Measurements from ENCODE around the gene NPLOC4. TPM values are rescaled to one million over a fixed set of nuclear protein-coding genes. Genes with fewer than 3 reads are reported as not detected.
A peak's percentile ranks its signal among the peaks of the same experiment; 100 is the strongest.

Gene NPLOC4
- total RNA-seq, 1 donor from 2014 or later, result 93.3 TPM

DNA sequence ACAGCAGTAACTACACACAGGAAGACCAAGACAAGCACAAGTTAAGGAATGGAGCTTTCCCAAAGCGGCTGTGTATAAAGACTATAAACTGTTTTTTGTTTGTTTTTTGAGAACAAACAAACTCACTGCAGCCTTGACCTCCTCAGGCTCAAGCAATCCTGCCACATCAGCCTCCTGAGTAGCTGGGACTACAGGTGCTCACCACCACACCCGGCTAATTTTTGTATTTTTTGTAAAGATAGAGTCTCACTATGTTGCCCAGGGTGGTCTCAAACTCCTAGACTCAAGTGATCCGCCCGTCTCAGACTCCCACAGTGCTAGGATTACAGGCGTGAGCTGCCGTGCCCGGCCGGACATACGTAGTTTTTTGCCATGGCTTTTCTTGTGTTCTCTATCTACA, 23.5 kb upstream of the NPLOC4 start:
- no peak for DNase-seq (ENCODE audit: low spot score in 2 of 2, unreplicated experiment in 2 of 2)
- Mint-ChIP-seq H3K4me3 (no peak overlapping the region), H3K4me1 (peaks cover 3% of the 10 kb centered on the region), H3K27me3 (ENCODE audit: low read depth) (no peaks in the 10 kb centered on the region), H3K36me3 (no peaks in the 10 kb centered on the region), H3K27ac (no peak overlapping the region), H3K9me3 (no peaks in the 10 kb centered on the region)
- no peak for TF ChIP-seq CTCF (IDR thresholded peaks at IDR 0.05; ENCODE audit: unreplicated experiment)

DNA sequence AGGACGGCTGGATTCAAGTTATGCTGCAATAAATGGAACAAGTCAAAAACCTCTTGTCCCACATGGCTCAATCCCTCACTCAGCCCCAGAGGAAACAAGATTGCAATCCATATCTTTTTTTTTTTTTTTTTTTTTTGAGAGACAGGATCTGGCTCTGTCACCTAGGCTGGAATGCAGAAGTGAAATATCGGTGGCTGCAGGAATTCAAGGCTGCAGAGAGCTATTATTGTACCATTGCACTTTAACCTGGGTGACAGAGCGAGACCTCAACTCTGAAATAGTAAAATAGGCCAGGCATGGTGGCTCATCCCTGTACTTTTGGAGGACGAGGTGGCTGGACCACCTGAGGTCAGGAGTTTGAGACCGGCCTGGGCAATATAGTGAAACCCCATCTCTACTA, 22.1 kb upstream of the NPLOC4 start:
- no peaks in the 10 kb centered on the region for H3K27me3 Mint-ChIP-seq (ENCODE audit: low read depth)
- H3K27ac Mint-ChIP-seq, result peak overlapping the region; percentile 50
- peaks cover 3% of the 10 kb centered on the region for H3K4me1 Mint-ChIP-seq
- TF ChIP-seq CTCF (IDR thresholded peaks at IDR 0.05; ENCODE audit: unreplicated experiment), result no peak
- no peak for DNase-seq (ENCODE audit: low spot score in 2 of 2, unreplicated experiment in 2 of 2)
- H3K9me3 Mint-ChIP-seq, result no peaks in the 10 kb centered on the region
- no peak overlapping the region for H3K4me3 Mint-ChIP-seq
- no peaks in the 10 kb centered on the region for H3K36me3 Mint-ChIP-seq

DNA sequence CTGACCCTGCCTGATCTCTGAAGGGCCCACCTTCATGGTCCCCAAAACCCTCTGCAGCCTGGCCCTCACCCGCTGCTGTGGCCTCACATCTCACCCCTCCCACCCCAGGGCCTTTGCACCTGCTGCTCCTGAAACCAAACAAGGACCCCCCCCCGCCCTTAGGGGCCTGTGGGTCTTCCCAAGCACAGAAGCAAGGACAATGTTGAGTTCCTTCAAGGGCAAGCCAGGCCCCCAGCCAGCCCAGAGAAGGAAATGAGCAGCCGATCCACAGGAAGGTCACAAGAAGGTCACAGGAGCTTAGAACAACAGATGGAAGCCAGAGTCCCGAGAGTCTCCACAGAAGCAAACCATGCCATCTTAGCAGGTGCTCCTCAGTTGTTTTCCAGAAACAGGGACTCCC, 19.9 kb upstream of the NPLOC4 start:
- TF ChIP-seq CTCF (IDR thresholded peaks at IDR 0.05; ENCODE audit: unreplicated experiment), result no peak
- Mint-ChIP-seq H3K4me1 (peaks cover 12% of the 10 kb centered on the region), H3K36me3 (no peaks in the 10 kb centered on the region), H3K27ac (no peak overlapping the region), H3K27me3 (ENCODE audit: low read depth) (no peaks in the 10 kb centered on the region), H3K9me3 (no peaks in the 10 kb centered on the region), H3K4me3 (no peak overlapping the region)
- DNase-seq (ENCODE audit: low spot score in 2 of 2, unreplicated experiment in 2 of 2), result no peak

GRCh38 chr17:81656118-81656743, 19.3 kb upstream of the NPLOC4 start, which contains the start of gene PDE6G:
Gene PDE6G, minus strand, starts transcription at chr17:81656542. Its CDS starts 3,237 bp downstream, at chr17:81653305.
- H3K36me3 Mint-ChIP-seq, result no peaks in the 10 kb centered on the region
- no peak for DNase-seq (ENCODE audit: low spot score in 2 of 2, unreplicated experiment in 2 of 2)
- H3K4me3 Mint-ChIP-seq, result no peak within 1 kb of the TSS
- TF ChIP-seq CTCF (IDR thresholded peaks at IDR 0.05; ENCODE audit: unreplicated experiment), result no peak
- H3K27me3 Mint-ChIP-seq (ENCODE audit: low read depth), result no peaks in the 10 kb centered on the region
- peaks cover 15% of the 10 kb centered on the region for H3K4me1 Mint-ChIP-seq
- no peak within 1 kb of the TSS for H3K27ac Mint-ChIP-seq
- no peaks in the 10 kb centered on the region for H3K9me3 Mint-ChIP-seq

DNA sequence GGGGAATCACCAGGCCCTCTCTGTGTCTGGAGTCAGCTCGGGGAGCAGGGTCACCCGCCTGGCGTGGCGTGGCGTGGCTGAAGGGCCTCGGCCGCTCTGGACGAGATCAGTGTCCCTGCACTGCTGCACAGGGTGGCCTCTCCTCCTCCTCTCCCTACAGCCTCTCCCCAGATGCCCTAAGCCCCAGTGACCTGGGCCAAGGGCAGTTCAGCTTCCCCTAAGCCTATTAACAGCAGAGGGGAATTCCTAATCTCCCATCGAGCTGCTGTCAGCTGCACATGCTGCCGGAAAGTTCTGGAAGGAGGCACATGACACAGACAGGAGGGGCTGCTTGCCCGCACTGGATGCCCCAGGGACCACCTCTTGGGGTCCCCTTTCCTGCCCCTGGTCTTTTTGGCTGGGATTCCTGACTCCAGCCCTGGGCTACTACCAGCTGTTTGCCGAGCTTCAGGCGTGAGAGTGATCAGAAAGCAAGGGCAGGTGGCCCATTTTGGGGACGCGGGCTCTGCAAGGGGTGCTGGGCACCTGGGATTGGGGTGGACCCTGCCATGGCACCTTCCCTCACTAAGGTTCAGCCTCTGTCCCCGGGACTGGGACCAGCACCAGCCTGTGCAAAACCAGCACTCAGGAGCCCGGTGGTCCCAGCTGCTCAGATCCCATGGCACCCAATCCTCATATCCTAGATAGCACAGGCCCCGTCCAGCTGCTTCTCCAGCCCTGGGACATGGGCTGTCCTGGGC, 18.6 kb upstream of the NPLOC4 start:
- Mint-ChIP-seq H3K27me3 (ENCODE audit: low read depth) (no peaks in the 10 kb centered on the region), H3K4me1 (peaks cover 15% of the 10 kb centered on the region), H3K36me3 (no peaks in the 10 kb centered on the region), H3K27ac (no peak overlapping the region), H3K4me3 (no peak overlapping the region), H3K9me3 (no peaks in the 10 kb centered on the region)
- no peak for TF ChIP-seq CTCF (IDR thresholded peaks at IDR 0.05; ENCODE audit: unreplicated experiment)
- no peak for DNase-seq (ENCODE audit: low spot score in 2 of 2, unreplicated experiment in 2 of 2)

Data from mesothelial cell of epicardium (in vitro differentiated cells).